AG04450 (cell line): ENCODE measurements around the gene VCL. TPM values are rescaled to one million over a fixed set of nuclear protein-coding genes. Genes with fewer than 3 reads are reported as not detected.

Experiments used
- CTCF ChIA-PET: fragments of 300-600, 350-600 bp; formaldehyde crosslinking; extraction: SDS; loops from one replicate; lab custom pipeline; 2022; ENCODE audit warnings: antibody characterized with exemption, inconsistent platforms; lab: Charles Lee
- POLR2A ChIA-PET: fragments of 350-600 bp; formaldehyde crosslinking; extraction: SDS; loops from one replicate; lab custom pipeline; 2021; ENCODE audit warnings: antibody characterized with exemption, inconsistent platforms; lab: Yijun Ruan, JAX
- DNase-seq: peaks from one replicate; pipeline ENCODE4 v3.0.0-alpha.2; 2011; ENCODE audit warnings: low read depth, low spot score
- H3K27ac ChIP-seq: one replicate; pipeline ENCODE4 v1.5.1; 2012; ENCODE audit warnings: low read depth, low read length, control low read depth
- H3K27me3 ChIP-seq: one replicate; pipeline ENCODE4 v1.6.0; 2012; ENCODE audit warnings: low read length; ENCODE audit not compliant: control insufficient read depth, insufficient read depth
- H3K4me3 ChIP-seq: 2 replicates; pipeline ENCODE4 v1.5.1; 2011; ENCODE audit warnings: mild to moderate bottlenecking, low read depth, low read length, control low read depth
- H3K9me3 ChIP-seq: 2 replicates; pipeline ENCODE4 v1.5.1; 2012; ENCODE audit warnings: low read length; ENCODE audit not compliant: control insufficient read depth, insufficient read depth
- polyA plus RNA-seq: library from polyadenylated mRNA; depleted of rRNA; stranded (reverse); fragments of >200 nt; gene quantifications from 2 replicates; pipeline ENCODE4 v1.2.3, GENCODE V29; 2011; rRNA removed
- TF ChIP-seq, protein P1 (sequence below): IDR thresholded peaks from 2 replicates; pipeline ENCODE4 v1.5.1; 2011; ENCODE audit warnings: low read depth, low read length, control low read depth, inconsistent platforms

Gene VCL
- polyA plus RNA-seq, 1 experiment = 313 TPM

- DNase-seq = no peak
- Histone ChIP-seq H3K27ac (no peak overlapping the region), H3K9me3 (no peaks in the 10 kb centered on the region), H3K4me3 (no peak overlapping the region), H3K27me3 (no peaks in the 10 kb centered on the region)
- ChIA-PET CTCF (interaction anchor here (1.3 kb wide), 2 partner anchors 17 to 67 kb away, joined by 3 read pairs; partner anchors contain the start of genes ADK and AP3M1), POLR2A (no interaction called here)
- TF ChIP-seq, protein P1, sequence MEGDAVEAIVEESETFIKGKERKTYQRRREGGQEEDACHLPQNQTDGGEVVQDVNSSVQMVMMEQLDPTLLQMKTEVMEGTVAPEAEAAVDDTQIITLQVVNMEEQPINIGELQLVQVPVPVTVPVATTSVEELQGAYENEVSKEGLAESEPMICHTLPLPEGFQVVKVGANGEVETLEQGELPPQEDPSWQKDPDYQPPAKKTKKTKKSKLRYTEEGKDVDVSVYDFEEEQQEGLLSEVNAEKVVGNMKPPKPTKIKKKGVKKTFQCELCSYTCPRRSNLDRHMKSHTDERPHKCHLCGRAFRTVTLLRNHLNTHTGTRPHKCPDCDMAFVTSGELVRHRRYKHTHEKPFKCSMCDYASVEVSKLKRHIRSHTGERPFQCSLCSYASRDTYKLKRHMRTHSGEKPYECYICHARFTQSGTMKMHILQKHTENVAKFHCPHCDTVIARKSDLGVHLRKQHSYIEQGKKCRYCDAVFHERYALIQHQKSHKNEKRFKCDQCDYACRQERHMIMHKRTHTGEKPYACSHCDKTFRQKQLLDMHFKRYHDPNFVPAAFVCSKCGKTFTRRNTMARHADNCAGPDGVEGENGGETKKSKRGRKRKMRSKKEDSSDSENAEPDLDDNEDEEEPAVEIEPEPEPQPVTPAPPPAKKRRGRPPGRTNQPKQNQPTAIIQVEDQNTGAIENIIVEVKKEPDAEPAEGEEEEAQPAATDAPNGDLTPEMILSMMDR = no peak
Observed at GRCh38 chr10:74167443-74167842, 169.5 kb downstream of the VCL start.

Other genes with a start within 250 kb of the VCL start
- gene CHCHD1, start 216.1 kb upstream of the VCL start, polyA plus RNA-seq = 31.2 and 45.4 TPM in 2 replicates
- gene ZSWIM8, start 212.5 kb upstream of the VCL start, polyA plus RNA-seq = 44.2 and 58.3 TPM in 2 replicates
- 11.4 and 13.2 TPM in 2 replicates for gene NDST2, start 186.5 kb upstream of the VCL start, polyA plus RNA-seq
- 22.3 and 23.7 TPM in 2 replicates for gene CAMK2G, start 123.6 kb upstream of the VCL start, polyA plus RNA-seq
- 241 and 329 TPM in 2 replicates for gene PLAU, start 87.0 kb upstream of the VCL start, polyA plus RNA-seq
- 52.0 and 70.7 TPM in 2 replicates for gene AP3M1, start 152.7 kb downstream of the VCL start, polyA plus RNA-seq
- 31.3 and 41.9 TPM in 2 replicates for gene ADK, start 153.1 kb downstream of the VCL start, polyA plus RNA-seq